ENCODE data around the gene MYBPC3. TPM values are rescaled to one million over a fixed set of nuclear protein-coding genes. Genes with fewer than 3 reads are reported as not detected.
A peak's percentile ranks its signal among the peaks of the same experiment; 100 is the strongest.

Gene MYBPC3
- total RNA-seq, 1 donor from 2014 or later, result not detected

GRCh38 chr11:47355283-47356128, 3.0 kb upstream of the MYBPC3 start:
- peak overlapping the region; percentile 75 for H3K4me2 ChIP-seq (ENCODE audit: low read length)
- H3K79me2 ChIP-seq (ENCODE audit: insufficient read depth, low read length), result no peaks in the 10 kb centered on the region
- no peak overlapping the region for H3K4me3 ChIP-seq (ENCODE audit: insufficient read depth, low read depth, low read length)
- H3K27ac ChIP-seq (ENCODE audit: low read depth, low read length), result no peak overlapping the region
- H3K9me3 ChIP-seq (ENCODE audit: insufficient read depth, low read depth, low read length), result no peaks in the 10 kb centered on the region
- H3K9ac ChIP-seq (ENCODE audit: low read length), result no peak overlapping the region
- H3K9me3 Mint-ChIP-seq (ENCODE audit: unreplicated experiment), result no peaks in the 10 kb centered on the region
- peak overlapping the region; percentile 45 for H3K27ac Mint-ChIP-seq (ENCODE audit: unreplicated experiment)
- H3K36me3 ChIP-seq (ENCODE audit: insufficient read depth, low read length), result no peaks in the 10 kb centered on the region
- H3K4me1 Mint-ChIP-seq (ENCODE audit: low read depth, unreplicated experiment), result no peaks in the 10 kb centered on the region
- H3K27me3 Mint-ChIP-seq (ENCODE audit: low read depth, unreplicated experiment), result no peaks in the 10 kb centered on the region
- no peaks in the 10 kb centered on the region for H4K20me1 ChIP-seq (ENCODE audit: insufficient read depth, low read length)
- peak; percentile 71 for DNase-seq (ENCODE audit: low read depth)
- H3K27me3 ChIP-seq (ENCODE audit: insufficient read depth, low read length), result no peaks in the 10 kb centered on the region
- H3K4me3 Mint-ChIP-seq (ENCODE audit: unreplicated experiment), result peak overlapping the region; percentile 70
- H2AFZ ChIP-seq (ENCODE audit: low read depth, low read length), result peak overlapping the region; percentile 81
- TF ChIP-seq CTCF (IDR thresholded peaks at IDR 0.05; ENCODE audit: insufficient read depth, low read depth, low read length) (peak; percentile 82), EZH2 (IDR thresholded peaks at IDR 0.05; ENCODE audit: insufficient read depth, low read length) (no peak)
- no peak for FAIRE-seq
- H3K4me1 ChIP-seq (ENCODE audit: insufficient read depth, low read length), result no peaks in the 10 kb centered on the region
- peaks cover 1% of the 10 kb centered on the region for H3K36me3 Mint-ChIP-seq (ENCODE audit: low read depth, unreplicated experiment)

- DNase-seq (ENCODE audit: low read depth) (no peak), FAIRE-seq (no peak)
- H3K9me3 Mint-ChIP-seq (ENCODE audit: unreplicated experiment), result no peaks in the 10 kb centered on the region
- H3K4me1 Mint-ChIP-seq (ENCODE audit: low read depth, unreplicated experiment), result no peaks in the 10 kb centered on the region
- peak overlapping the region; percentile 81 for H2AFZ ChIP-seq (ENCODE audit: low read depth, low read length)
- no peak overlapping the region for H3K27ac ChIP-seq (ENCODE audit: low read depth, low read length)
- H3K36me3 ChIP-seq (ENCODE audit: insufficient read depth, low read length), result no peaks in the 10 kb centered on the region
- peak overlapping the region; percentile 75 for H3K4me2 ChIP-seq (ENCODE audit: low read length)
- H3K9me3 ChIP-seq (ENCODE audit: insufficient read depth, low read depth, low read length), result no peaks in the 10 kb centered on the region
- peak overlapping the region; percentile 70 for H3K4me3 Mint-ChIP-seq (ENCODE audit: unreplicated experiment)
- H3K79me2 ChIP-seq (ENCODE audit: insufficient read depth, low read length), result no peaks in the 10 kb centered on the region
- H3K27ac Mint-ChIP-seq (ENCODE audit: unreplicated experiment), result peak overlapping the region; percentile 45
- H3K27me3 ChIP-seq (ENCODE audit: insufficient read depth, low read length), result no peaks in the 10 kb centered on the region
- H3K4me3 ChIP-seq (ENCODE audit: insufficient read depth, low read depth, low read length), result no peak overlapping the region
- no peaks in the 10 kb centered on the region for H3K27me3 Mint-ChIP-seq (ENCODE audit: low read depth, unreplicated experiment)
- no peaks in the 10 kb centered on the region for H4K20me1 ChIP-seq (ENCODE audit: insufficient read depth, low read length)
- peaks cover 1% of the 10 kb centered on the region for H3K36me3 Mint-ChIP-seq (ENCODE audit: low read depth, unreplicated experiment)
- TF ChIP-seq EZH2 (IDR thresholded peaks at IDR 0.05; ENCODE audit: insufficient read depth, low read length), result no peak
- no peak for TF ChIP-seq CTCF (IDR thresholded peaks at IDR 0.05; ENCODE audit: insufficient read depth, low read depth, low read length)
- no peak overlapping the region for H3K9ac ChIP-seq (ENCODE audit: low read length)
- no peaks in the 10 kb centered on the region for H3K4me1 ChIP-seq (ENCODE audit: insufficient read depth, low read length)
Observed at GRCh38 chr11:47354913-47355282, 2.4 kb upstream of the MYBPC3 start.
